A673 (cell line): ENCODE data around the gene ANKS6. TPM values are rescaled to one million over a fixed set of nuclear protein-coding genes. Genes with fewer than 3 reads are reported as not detected.

Experiments
- BruUV-seq: library from RNA; stranded (reverse); fragments of 400-500 nt; replicated peaks from 2 replicates; lab custom pipeline; 2021; lab: Mats Ljungman, UMichigan
- CTCF ChIA-PET: fragments of 300-600 bp; sonication (Branson Sonifier 250); formaldehyde crosslinking; loops from one replicate; lab custom pipeline; 2022; ENCODE audit warnings: antibody characterized with exemption; lab: Charles Lee
- POLR2A ChIA-PET: fragments of 300-600 bp; sonication (Branson Sonifier 250); formaldehyde crosslinking; loops from one replicate; lab custom pipeline; 2022; ENCODE audit warnings: antibody characterized with exemption; ENCODE audit not compliant: low non-redundant PET; lab: Charles Lee
- DNase-seq: peaks from one replicate; pipeline ENCODE4 v3.0.0-alpha.2; 2015; ENCODE audit warnings: low spot score
- H3K27ac ChIP-seq: fragments of 200-600 bp; sonication (generic); 2 replicates; pipeline ENCODE4 v1.5.1; 2016; ENCODE audit warnings: mixed run types, low read depth, mild to moderate bottlenecking, mixed read lengths, antibody characterized with exemption, low read length; ENCODE audit not compliant: poor library complexity, severe bottlenecking
- H3K27me3 ChIP-seq: fragments of 200-600 bp; sonication (generic); replicated peaks from 2 replicates; pipeline ENCODE4 v1.6.1; 2017; ENCODE audit warnings: mixed run types, low read depth, mild to moderate bottlenecking, mixed read lengths, antibody characterized with exemption, low read length; ENCODE audit not compliant: insufficient read depth, poor library complexity
- H3K36me3 ChIP-seq: fragments of 200-600 bp; sonication (generic); 2 replicates; pipeline ENCODE4 v1.6.1; 2016; ENCODE audit warnings: mixed run types, mild to moderate bottlenecking, mixed read lengths, antibody characterized with exemption, low read length; ENCODE audit not compliant: insufficient read depth, poor library complexity, severe bottlenecking
- H3K4me1 ChIP-seq: fragments of 200-600 bp; sonication (generic); 2 replicates; pipeline ENCODE4 v1.6.1; 2017; ENCODE audit warnings: mixed run types, mild to moderate bottlenecking, mixed read lengths, antibody characterized with exemption, low read length; ENCODE audit not compliant: insufficient read depth, poor library complexity, severe bottlenecking
- H3K4me3 ChIP-seq: fragments of 200-600 bp; sonication (generic); 2 replicates; pipeline ENCODE4 v1.5.1; 2016; ENCODE audit warnings: low read depth, mixed run types, mild to moderate bottlenecking, mixed read lengths, low read length; ENCODE audit not compliant: poor library complexity, severe bottlenecking
- H3K9me3 ChIP-seq: fragments of 200-600 bp; sonication (generic); 2 replicates; pipeline ENCODE4 v1.6.1; 2016; ENCODE audit warnings: mixed run types, low read depth, mild to moderate bottlenecking, mixed read lengths, antibody characterized with exemption, low read length; ENCODE audit not compliant: poor library complexity, severe bottlenecking
- EZH2 ChIP-seq: fragments of 200-600 bp; sonication (generic); IDR thresholded peaks from 2 replicates; pipeline ENCODE4 v1.6.1; 2017; ENCODE audit warnings: borderline replicate concordance, low read depth, mild to moderate bottlenecking, mixed read lengths, antibody characterized with exemption, low read length; ENCODE audit not compliant: poor library complexity, severe bottlenecking
- intact Hi-C: fragments of 100-400 bp; cut with micrococcal nuclease; formaldehyde crosslinking; loops from one replicate; pipeline ENCODE4 v1.10.0; 2022; ENCODE audit not compliant: unreplicated experiment
- total RNA-seq: library from RNA; stranded (reverse); gene quantifications from 2 replicates; pipeline ENCODE4 v1.2.3, GENCODE V29; 2021
- TF ChIP-seq, protein P1 (sequence below): fragments of 300-800, 200-600 bp; sonication (generic); conservative IDR thresholded peaks from 2 replicates; pipeline ENCODE4 v1.5.1; 2017; ENCODE audit warnings: low read depth, mild to moderate bottlenecking, antibody characterized with exemption, low read length, moderate library complexity, mixed read lengths

ANKS6 gene
- total RNA-seq, 1 experiment from 2014 or later: 14.4 TPM

DNA sequence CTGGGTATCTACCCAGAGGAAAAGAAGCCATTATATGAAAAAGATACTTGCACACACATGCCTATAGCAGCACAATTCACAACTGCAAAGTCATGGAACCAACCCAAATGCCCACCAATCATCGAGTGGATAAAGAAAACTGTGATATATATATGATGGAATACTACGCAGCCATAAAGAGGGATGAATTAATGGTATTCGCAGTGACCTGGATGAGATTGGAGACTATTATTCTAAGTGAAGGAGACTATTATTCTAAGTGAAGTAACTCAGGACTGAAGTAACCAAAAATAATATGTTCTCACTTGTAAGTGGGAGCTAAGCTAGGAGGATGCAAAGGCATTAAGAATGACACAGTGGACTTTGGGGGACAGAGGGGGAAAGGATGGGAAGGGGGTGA is 57.6 kb downstream of the ANKS6 start:
- CTCF ChIA-PET: no interaction called here
- H3K4me3 ChIP-seq: no peak overlapping the region
- TF ChIP-seq, protein P1, sequence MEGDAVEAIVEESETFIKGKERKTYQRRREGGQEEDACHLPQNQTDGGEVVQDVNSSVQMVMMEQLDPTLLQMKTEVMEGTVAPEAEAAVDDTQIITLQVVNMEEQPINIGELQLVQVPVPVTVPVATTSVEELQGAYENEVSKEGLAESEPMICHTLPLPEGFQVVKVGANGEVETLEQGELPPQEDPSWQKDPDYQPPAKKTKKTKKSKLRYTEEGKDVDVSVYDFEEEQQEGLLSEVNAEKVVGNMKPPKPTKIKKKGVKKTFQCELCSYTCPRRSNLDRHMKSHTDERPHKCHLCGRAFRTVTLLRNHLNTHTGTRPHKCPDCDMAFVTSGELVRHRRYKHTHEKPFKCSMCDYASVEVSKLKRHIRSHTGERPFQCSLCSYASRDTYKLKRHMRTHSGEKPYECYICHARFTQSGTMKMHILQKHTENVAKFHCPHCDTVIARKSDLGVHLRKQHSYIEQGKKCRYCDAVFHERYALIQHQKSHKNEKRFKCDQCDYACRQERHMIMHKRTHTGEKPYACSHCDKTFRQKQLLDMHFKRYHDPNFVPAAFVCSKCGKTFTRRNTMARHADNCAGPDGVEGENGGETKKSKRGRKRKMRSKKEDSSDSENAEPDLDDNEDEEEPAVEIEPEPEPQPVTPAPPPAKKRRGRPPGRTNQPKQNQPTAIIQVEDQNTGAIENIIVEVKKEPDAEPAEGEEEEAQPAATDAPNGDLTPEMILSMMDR: no peak
- TF ChIP-seq EZH2: no peak
- no TSS peak for BruUV-seq
- POLR2A ChIA-PET: no interaction called here
- no peaks in the 10 kb centered on the region for H3K9me3 ChIP-seq
- no peaks in the 10 kb centered on the region for H3K36me3 ChIP-seq
- no peaks in the 10 kb centered on the region for H3K4me1 ChIP-seq
- intact Hi-C loops: no loop called here
- H3K27me3 ChIP-seq: no peaks in the 10 kb centered on the region
- no peak for DNase-seq
- no peak overlapping the region for H3K27ac ChIP-seq

DNA sequence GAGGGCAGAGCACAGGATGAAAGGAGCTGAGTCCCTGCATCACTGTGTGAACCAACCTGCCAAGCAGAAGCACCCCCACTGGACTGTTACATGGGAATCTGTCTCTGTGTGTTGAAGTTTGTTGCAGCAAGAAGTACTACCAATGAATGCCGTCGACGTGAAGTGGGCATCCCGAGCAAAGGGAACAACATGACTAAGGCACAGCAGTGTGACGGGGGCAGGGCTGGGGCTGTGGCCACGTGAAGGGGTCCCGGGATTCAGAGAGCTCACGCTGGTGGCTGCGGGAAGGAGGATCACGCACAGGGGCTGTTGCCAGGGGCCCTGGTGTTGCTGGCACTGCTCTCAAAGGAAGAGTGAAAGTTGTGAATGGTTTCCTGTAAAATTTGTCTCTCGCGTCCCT is 60.1 kb downstream of the ANKS6 start:
- POLR2A ChIA-PET: no interaction called here
- Histone ChIP-seq H3K4me1 (no peaks in the 10 kb centered on the region), H3K4me3 (no peak overlapping the region), H3K27me3 (no peaks in the 10 kb centered on the region), H3K27ac (no peak overlapping the region), H3K9me3 (no peaks in the 10 kb centered on the region), H3K36me3 (no peaks in the 10 kb centered on the region)
- CTCF ChIA-PET: no interaction called here
- BruUV-seq: no TSS peak
- intact Hi-C loops: no loop called here
- TF ChIP-seq EZH2: no peak
- TF ChIP-seq, protein P1: no peak
- DNase-seq: no peak

GRCh38 chr9:98732801-98733200 is 63.6 kb downstream of the ANKS6 start:
- ChIA-PET CTCF (no interaction called here), POLR2A (no interaction called here)
- Histone ChIP-seq H3K4me3 (no peak overlapping the region), H3K27ac (no peak overlapping the region), H3K27me3 (no peaks in the 10 kb centered on the region), H3K36me3 (no peaks in the 10 kb centered on the region), H3K4me1 (no peaks in the 10 kb centered on the region), H3K9me3 (no peaks in the 10 kb centered on the region)
- TF ChIP-seq, protein P1: no peak
- no peak for TF ChIP-seq EZH2
- intact Hi-C loops: no loop called here
- DNase-seq: no peak
- BruUV-seq: no TSS peak
